ENCODE results near the gene MRTFA.
"Not testable (repeated sequence)": the region's sequence is repeated elsewhere in the genome, so short reads cannot be mapped to it uniquely, and the experiment has no call there.

MRTFA gene

DNA sequence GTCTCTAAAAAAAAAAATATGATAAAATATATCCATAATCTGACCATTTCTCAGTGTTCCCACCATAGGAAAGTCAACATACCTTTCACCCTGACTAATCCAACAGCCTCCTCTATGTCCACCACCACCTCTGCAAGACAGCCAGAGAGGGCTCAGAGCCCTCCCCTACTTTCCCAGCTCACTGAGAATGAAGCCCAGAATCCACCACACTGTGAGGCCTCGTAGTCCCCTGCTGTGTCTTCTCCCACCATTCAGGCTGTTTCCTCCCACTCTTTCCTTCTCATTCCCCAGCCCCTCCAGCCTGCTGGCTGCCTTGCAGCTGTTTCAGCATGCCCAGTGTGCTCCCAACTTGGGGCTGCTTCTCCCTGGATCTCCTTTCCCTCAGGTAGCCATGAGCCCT lies 239.1 kb downstream of the MRTFA start:
- DNase-seq (no peak), ATAC-seq (replicated peaks) (no peak)
- peaks cover 18% of the 10 kb centered on the region for H3K36me3 Mint-ChIP-seq (ENCODE audit: insufficient read depth)
- H3K4me3 Mint-ChIP-seq = no peak overlapping the region
- H3K4me1 Mint-ChIP-seq (ENCODE audit: low read depth in 2 of 2) = peaks cover 46 to 47% of the 10 kb centered on the region in 2 donors
- no peaks in the 10 kb centered on the region for H3K9me3 Mint-ChIP-seq
- peak overlapping the region; percentile 2 to 74 for H3K27ac Mint-ChIP-seq
- H3K27me3 Mint-ChIP-seq = no peaks in the 10 kb centered on the region

- no peak overlapping the region for H3K4me3 Mint-ChIP-seq
- peaks cover 18% of the 10 kb centered on the region for H3K36me3 Mint-ChIP-seq (ENCODE audit: insufficient read depth)
- DNase-seq = no peak
Observed at GRCh38 chr22:40396882-40397281, 239.6 kb downstream of the MRTFA start.

DNA sequence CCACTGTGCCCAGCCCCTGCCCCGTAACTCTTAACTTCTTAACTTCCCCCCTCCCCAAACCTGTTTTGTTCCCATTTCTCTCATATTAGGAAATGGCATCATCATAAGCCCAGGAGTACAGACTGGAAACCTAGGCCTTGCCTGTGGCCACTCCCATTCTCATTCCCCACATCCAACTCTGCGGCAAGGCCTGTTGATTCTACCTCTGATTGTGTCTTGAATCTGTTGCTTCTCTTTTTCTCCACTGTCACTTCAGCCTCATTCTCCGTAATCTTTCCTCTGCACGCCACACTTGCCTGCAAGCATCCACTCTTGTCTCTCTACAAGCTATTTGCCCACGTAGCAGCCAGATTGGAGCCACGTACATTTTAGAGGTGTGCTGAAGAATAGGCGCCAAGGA lies 240.9 kb downstream of the MRTFA start:
- no peak overlapping the region for H3K4me3 Mint-ChIP-seq
- peaks cover 33 to 37% of the 10 kb centered on the region in 2 donors for H3K4me1 Mint-ChIP-seq (ENCODE audit: low read depth in 2 of 2)
- H3K9me3 Mint-ChIP-seq = no peaks in the 10 kb centered on the region
- ATAC-seq (replicated peaks) = no peak
- peaks cover 10% of the 10 kb centered on the region for H3K36me3 Mint-ChIP-seq (ENCODE audit: insufficient read depth)
- peak overlapping the region in 1 of 2 donors; percentile 15 for H3K27ac Mint-ChIP-seq
- H3K27me3 Mint-ChIP-seq = no peaks in the 10 kb centered on the region
- DNase-seq = no peak

More at GRCh38 chr22:40396882-40397281, 239.6 kb downstream of the MRTFA start:
- Mint-ChIP-seq H3K4me1 (ENCODE audit: low read depth in 2 of 2) (peaks cover 41 to 44% of the 10 kb centered on the region in 2 donors), H3K27me3 (no peaks in the 10 kb centered on the region), H3K27ac (peak overlapping the region; percentile 55 to 84), H3K9me3 (no peaks in the 10 kb centered on the region)
- no peak for ATAC-seq (replicated peaks)

DNA sequence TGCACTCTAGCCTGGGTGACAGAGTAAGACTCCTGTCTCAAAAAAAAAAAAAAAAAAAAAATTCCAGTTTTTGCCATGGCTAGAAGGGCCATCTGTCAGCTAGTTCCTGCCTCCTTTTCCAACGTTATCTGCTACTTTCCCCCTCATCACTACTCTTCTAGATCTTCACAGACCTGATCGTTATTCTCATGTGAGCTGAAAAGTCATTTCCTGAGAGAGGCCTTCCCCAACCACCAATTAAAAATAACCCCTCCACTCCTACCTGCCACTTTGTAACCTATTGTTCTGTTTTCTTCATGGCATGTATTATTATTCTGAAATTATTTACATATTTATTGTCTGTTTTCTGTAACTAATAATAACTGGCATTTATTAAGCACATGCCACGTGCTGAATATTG lies 241.9 kb downstream of the MRTFA start:
- no peak for ATAC-seq (replicated peaks)
- Mint-ChIP-seq H3K4me3 (no peak overlapping the region), H3K27me3 (no peaks in the 10 kb centered on the region), H3K4me1 (ENCODE audit: low read depth in 2 of 2) (peaks cover 28 to 32% of the 10 kb centered on the region in 2 donors), H3K27ac (no peak overlapping the region), H3K36me3 (ENCODE audit: insufficient read depth) (peaks cover 4% of the 10 kb centered on the region), H3K9me3 (no peaks in the 10 kb centered on the region)
- DNase-seq = no peak

DNA sequence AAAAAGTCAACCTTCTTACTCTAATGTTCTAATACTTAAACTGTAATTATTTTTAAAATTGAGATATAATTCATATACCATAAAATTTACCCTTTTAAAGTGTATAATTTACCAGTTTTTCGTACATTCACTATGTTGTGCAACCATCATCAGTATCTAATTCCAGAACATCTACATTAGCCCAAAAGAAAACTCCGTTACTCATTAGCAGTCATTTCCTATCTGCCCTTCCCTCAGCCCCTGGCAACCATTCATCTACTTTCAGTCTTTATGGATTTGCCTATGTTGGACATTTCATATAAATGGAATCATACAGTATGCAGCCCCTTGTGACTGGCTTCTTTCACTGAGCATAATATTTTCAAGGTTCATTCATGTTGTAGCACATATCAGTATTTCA lies 243.9 kb downstream of the MRTFA start:
- Mint-ChIP-seq H3K27me3 (no peaks in the 10 kb centered on the region), H3K4me3 (no peak overlapping the region), H3K36me3 (ENCODE audit: insufficient read depth) (peaks cover 4% of the 10 kb centered on the region), H3K4me1 (ENCODE audit: low read depth in 2 of 2) (peaks cover 29 to 34% of the 10 kb centered on the region in 2 donors), H3K27ac (no peak overlapping the region), H3K9me3 (no peaks in the 10 kb centered on the region)
- ATAC-seq (replicated peaks) (no peak), DNase-seq (no peak)

DNA sequence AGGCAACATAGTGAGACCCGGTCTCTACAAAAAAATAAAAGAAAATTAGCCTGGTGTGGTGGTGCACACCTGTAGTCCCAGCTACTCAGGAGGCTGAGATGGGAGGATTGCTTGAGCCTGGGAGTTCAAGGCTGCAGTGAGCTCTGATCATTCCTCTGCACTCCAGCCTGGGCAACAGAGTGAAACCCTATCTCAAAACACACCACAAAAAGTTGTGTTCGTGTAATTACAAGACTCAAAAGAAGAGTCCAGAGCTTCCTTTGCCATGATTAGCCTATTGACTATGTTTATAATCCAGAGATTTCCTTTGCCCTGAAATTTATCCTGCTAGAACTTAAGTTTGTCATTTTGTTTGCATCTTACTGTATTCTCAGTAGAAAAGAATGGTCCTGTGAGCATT lies 245.1 kb downstream of the MRTFA start:
- Mint-ChIP-seq H3K27ac (no peak overlapping the region), H3K4me3 (no peak overlapping the region), H3K27me3 (no peaks in the 10 kb centered on the region), H3K4me1 (ENCODE audit: low read depth in 2 of 2) (peaks cover 24 to 30% of the 10 kb centered on the region in 2 donors), H3K9me3 (no peaks in the 10 kb centered on the region), H3K36me3 (ENCODE audit: insufficient read depth) (peaks cover 4% of the 10 kb centered on the region)
- DNase-seq (no peak), ATAC-seq (replicated peaks) (no peak)

DNA sequence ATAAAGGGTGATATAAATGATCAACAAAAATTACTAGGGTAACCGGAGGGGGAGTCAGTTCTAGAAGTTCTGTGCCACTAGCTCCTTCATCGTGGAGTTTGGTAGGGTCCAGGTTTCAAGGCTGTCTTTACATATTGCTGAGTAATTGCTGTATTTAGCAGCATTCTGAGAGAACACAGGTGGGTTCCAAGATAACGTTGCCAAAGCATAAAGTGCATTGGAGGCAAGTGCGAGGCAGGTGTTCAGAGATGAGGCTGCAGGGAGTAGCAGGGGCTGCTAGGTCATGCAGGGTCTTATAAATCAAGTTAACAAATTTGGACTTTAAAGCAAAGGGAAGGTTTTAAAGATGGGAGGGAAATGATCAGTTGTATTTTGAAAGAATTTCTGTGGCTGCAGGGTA lies 248.3 kb downstream of the MRTFA start:
- H3K4me3 Mint-ChIP-seq = no peak overlapping the region
- H3K9me3 Mint-ChIP-seq = no peaks in the 10 kb centered on the region
- ATAC-seq (replicated peaks) = no peak
- H3K4me1 Mint-ChIP-seq (ENCODE audit: low read depth in 2 of 2) = peaks cover 36 to 43% of the 10 kb centered on the region in 2 donors
- H3K27me3 Mint-ChIP-seq = no peaks in the 10 kb centered on the region
- peaks cover under 1% of the 10 kb centered on the region for H3K36me3 Mint-ChIP-seq (ENCODE audit: insufficient read depth)
- peak overlapping the region in 1 of 2 donors; percentile 4 for H3K27ac Mint-ChIP-seq
- DNase-seq = no peak

DNA sequence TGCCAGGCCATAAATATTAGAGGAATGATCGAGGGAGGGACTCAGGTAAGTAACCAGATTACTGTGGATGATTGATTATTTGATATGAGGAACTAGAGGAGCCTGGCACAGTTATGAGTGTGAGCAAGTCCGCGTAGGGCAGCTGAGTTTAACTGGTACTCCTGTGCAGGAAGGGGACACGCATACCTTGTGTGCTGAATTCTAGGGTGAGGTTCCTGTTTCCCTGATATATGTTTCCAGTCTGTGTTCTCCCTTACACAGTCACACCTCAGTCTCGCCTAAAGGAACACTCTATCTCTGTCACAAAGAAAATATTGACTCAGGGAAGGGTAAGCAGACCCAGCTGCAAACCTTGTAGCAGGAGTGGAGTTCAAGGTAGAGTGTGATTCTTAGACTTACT lies 248.8 kb downstream of the MRTFA start:
- no peaks in the 10 kb centered on the region for H3K9me3 Mint-ChIP-seq
- H3K4me3 Mint-ChIP-seq = no peak overlapping the region
- H3K4me1 Mint-ChIP-seq (ENCODE audit: low read depth in 2 of 2) = peaks cover 36 to 43% of the 10 kb centered on the region in 2 donors
- no peaks in the 10 kb centered on the region for H3K27me3 Mint-ChIP-seq
- no peak overlapping the region for H3K27ac Mint-ChIP-seq
- peaks cover 4% of the 10 kb centered on the region for H3K36me3 Mint-ChIP-seq (ENCODE audit: insufficient read depth)
- no peak for DNase-seq
- ATAC-seq (replicated peaks) = no peak

DNA sequence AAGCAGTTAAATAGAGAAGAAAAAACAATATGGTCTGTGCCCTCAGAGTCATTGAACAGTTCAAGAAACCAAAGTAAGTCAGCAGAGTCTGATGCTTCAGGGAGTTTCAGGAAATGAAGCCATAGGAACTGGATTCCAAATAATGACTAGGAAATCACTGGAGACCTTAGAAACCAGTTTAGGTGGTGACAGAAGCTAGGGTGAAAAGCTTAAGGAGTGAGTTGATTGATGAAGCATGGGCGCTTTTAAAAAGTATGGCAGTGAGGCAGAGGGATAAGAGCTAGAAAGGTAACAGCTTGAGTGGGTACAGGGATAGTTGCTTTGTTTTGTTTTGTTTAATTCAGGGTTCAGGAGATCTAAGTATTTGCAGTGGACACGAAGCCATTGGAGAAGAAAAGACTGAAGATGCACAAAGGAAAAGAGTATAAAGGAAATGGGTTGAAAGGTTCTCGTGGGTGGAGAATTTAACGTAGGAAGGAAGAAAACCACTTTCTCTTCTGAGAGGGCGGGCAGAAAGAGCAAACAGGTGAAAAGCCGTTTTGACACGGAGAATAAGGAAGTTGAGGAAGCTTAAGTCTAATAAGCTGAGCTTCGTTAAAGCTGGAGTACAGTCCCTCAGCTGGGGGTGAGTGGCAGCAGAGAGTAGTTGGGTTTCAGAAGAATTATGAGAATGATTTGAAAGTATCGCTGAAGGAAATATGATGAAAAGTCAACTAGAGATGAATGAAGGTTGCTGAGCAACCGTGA lies 251.3 kb downstream of the MRTFA start:
- Mint-ChIP-seq H3K4me3 (peak overlapping the region; percentile 63 to 76), H3K9me3 (no peaks in the 10 kb centered on the region), H3K4me1 (ENCODE audit: low read depth in 2 of 2) (peaks cover 27 to 41% of the 10 kb centered on the region in 2 donors), H3K27ac (peak overlapping the region; percentile 14 to 95), H3K36me3 (ENCODE audit: insufficient read depth) (peaks cover 8% of the 10 kb centered on the region), H3K27me3 (no peaks in the 10 kb centered on the region)
- no peak for DNase-seq
- peak; percentile 93 for ATAC-seq (replicated peaks)

- peaks cover 30 to 50% of the 10 kb centered on the region in 2 donors for H3K4me1 Mint-ChIP-seq (ENCODE audit: low read depth in 2 of 2)
- peak overlapping the region; percentile 7 to 95 for H3K27ac Mint-ChIP-seq
- no peaks in the 10 kb centered on the region for H3K27me3 Mint-ChIP-seq
- no peak for ATAC-seq (replicated peaks)
- H3K9me3 Mint-ChIP-seq = no peaks in the 10 kb centered on the region
- H3K36me3 Mint-ChIP-seq (ENCODE audit: insufficient read depth) = peaks cover 8% of the 10 kb centered on the region
- DNase-seq = no peak
- H3K4me3 Mint-ChIP-seq = no peak overlapping the region
Observed at GRCh38 chr22:40383905-40384304, 252.6 kb downstream of the MRTFA start.

DNA sequence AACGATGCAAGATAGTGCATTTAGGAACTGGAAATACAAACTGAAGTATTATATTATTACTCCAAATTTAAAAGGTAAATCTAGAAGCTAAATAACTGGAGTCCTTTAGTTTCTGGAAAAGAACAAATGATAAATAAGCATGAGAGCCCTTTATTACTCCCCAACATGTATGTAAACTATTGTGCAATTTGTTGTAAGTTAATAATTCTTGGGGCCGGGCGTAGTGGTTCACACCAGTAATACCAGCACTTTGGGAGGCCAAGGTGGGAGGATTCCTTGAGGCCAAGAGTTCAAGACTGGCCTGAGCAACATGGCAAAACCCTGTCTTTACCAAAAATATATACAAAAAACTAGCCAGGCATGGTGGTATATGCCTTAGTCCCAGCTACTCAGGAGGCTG lies 255.1 kb downstream of the MRTFA start:
- H3K9me3 Mint-ChIP-seq = no peaks in the 10 kb centered on the region
- H3K27me3 Mint-ChIP-seq = no peaks in the 10 kb centered on the region
- peaks cover 8% of the 10 kb centered on the region for H3K36me3 Mint-ChIP-seq (ENCODE audit: insufficient read depth)
- no peak overlapping the region for H3K27ac Mint-ChIP-seq
- no peak for ATAC-seq (replicated peaks)
- H3K4me3 Mint-ChIP-seq = no peak overlapping the region
- no peak for DNase-seq
- peaks cover 26 to 44% of the 10 kb centered on the region in 2 donors for H3K4me1 Mint-ChIP-seq (ENCODE audit: low read depth in 2 of 2)

- H3K4me3 Mint-ChIP-seq; ATAC-seq (replicated peaks); H3K27ac Mint-ChIP-seq; H3K9me3 Mint-ChIP-seq; H3K36me3 Mint-ChIP-seq (ENCODE audit: insufficient read depth); H3K27me3 Mint-ChIP-seq; DNase-seq: not testable (repeated sequence)
- H3K4me1 Mint-ChIP-seq (ENCODE audit: low read depth in 2 of 2) = peaks cover 9 to 25% of the 10 kb centered on the region in 2 donors
Observed at GRCh38 chr22:40378448-40378847, 258.1 kb downstream of the MRTFA start.

DNA sequence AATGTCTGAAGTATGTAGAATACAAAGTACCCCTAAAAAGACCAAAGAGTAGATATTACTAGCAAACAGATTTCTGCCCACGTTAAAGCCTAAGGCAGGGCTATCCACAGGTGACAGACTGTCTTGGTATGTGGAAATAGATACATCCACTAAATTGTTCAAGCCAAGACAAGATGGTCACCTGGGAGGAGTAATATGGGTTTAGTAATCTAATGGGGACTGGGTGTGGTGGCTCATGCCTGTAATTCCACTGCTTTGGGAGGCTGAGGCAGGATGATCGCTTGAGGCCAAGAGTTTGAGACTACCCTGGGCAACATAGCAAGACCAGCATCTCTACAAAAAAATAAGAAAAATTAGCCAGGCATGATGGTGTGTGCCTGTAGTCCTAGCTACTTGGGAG lies 258.6 kb downstream of the MRTFA start:
- H3K36me3 Mint-ChIP-seq (ENCODE audit: insufficient read depth) = peaks cover 4% of the 10 kb centered on the region
- H3K27me3 Mint-ChIP-seq = no peaks in the 10 kb centered on the region
- no peak overlapping the region for H3K27ac Mint-ChIP-seq
- peaks cover 10 to 22% of the 10 kb centered on the region in 2 donors for H3K4me1 Mint-ChIP-seq (ENCODE audit: low read depth in 2 of 2)
- H3K9me3 Mint-ChIP-seq = no peaks in the 10 kb centered on the region
- DNase-seq (no peak), ATAC-seq (replicated peaks) (no peak)
- no peak overlapping the region for H3K4me3 Mint-ChIP-seq

GRCh38 chr22:40376149-40376548 lies 260.4 kb downstream of the MRTFA start:
- no peak overlapping the region for H3K4me3 Mint-ChIP-seq
- ATAC-seq (replicated peaks) = no peak
- no peak overlapping the region for H3K27ac Mint-ChIP-seq
- peaks cover 2% of the 10 kb centered on the region for H3K36me3 Mint-ChIP-seq (ENCODE audit: insufficient read depth)
- no peaks in the 10 kb centered on the region for H3K9me3 Mint-ChIP-seq
- no peaks in the 10 kb centered on the region for H3K27me3 Mint-ChIP-seq
- H3K4me1 Mint-ChIP-seq (ENCODE audit: low read depth in 2 of 2) = peaks cover 19 to 26% of the 10 kb centered on the region in 2 donors
- no peak for DNase-seq

Data from effector memory CD8-positive, alpha-beta T cell (primary cell).